HG03378 (cell line): ENCODE results near the gene ITSN2.
"Not testable (repeated sequence)": the region's sequence is repeated elsewhere in the genome, so short reads cannot be mapped to it uniquely, and the experiment has no call there.

Source experiments
- ATAC-seq: cut with Tn5 transposase; IDR thresholded peaks from one replicate; pipeline ENCODE4 v1.9.1; 2021; ENCODE audit warnings: mild to moderate bottlenecking, moderate library complexity; ENCODE audit not compliant: unreplicated experiment

The ITSN2 gene

DNA sequence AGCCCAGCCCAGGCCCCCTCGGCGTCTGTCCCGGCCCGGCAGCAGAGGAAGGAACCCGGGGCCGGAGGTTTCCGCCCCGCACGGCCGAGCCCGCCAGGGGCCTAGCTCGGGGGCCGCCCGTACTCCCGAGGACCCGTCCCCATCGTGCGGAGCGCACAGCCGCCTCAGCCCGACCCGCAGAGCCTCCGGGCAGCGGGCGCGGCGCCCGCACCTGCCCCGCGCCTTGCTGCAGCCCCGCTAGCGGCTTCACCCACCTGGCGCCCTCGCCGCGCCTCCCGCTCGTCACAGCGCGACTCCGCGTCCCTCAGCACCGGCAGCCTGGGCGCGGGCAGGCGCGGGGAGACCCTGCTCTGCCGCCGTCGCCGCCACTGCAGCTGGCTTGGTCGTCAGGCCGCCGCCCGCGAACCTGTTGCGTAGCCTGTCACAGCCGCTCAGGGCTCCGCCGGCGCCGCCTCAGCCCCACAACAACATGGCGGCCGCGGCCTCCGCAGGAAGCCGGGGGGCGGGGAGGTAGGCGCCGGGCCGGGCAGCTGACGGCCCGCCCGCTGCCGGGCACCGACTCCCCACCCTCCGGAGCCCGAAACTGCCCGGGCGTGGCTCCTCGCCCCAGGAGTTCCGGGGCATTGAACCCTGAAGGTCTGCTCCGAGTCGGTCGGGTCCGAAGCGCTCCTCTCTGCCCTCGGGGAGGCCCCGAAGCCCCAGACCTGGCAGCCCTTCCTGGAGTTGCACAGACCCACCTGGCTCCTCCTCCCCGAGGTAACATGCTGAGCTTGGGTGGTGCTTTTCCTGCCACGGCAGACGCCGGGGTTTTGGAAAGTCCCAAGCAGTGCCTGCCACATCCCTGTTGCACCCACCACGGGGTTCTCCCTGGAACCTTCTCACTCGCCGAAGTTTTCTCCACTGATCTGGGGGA is at the start of gene ITSN2:
ITSN2 (minus strand) TSS at position 487 of the 913 bp plus-strand sequence. CDS start 32,454 bp downstream, outside the sequence.
- peak; percentile 70 for ATAC-seq

DNA sequence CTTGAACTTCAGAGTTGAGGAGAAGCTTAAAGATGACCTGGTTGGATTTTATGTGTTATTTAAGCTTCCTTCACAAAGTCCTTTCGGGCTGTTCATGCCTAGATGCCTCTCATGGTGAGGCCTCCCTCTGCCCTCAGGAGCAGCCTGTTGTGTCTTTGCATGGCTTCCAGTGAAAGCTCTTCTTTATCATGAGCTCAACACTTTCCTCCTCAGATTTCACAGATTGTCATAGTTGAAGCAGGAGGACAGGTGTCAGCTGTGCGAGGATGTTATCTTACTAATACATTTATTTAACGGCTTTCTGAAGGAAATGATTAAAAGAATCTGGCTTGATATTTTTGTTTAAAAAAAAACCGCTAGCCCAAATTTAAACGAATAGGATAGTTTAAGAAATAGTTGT is 48.8 kb upstream of the ITSN2 start:
- ATAC-seq: no peak

DNA sequence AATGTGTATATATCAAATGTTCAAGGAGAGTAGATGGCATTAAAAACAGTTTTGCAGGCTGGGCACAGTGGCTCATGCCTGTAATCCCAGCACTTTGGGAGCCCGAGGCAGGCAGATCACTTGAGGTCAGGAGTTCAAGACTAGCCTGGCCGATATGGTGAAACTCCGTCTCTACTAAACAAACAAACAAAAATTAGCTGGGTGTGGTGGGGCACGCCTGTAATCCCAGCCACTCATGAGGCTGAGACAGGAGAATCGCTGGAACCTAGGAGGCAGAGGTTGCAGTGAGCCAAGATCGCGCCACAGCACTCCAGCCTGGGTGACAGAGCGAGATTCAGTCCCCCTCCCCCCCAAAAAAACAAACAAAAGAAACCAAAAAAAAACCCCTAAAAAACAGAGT is 48.4 kb upstream of the ITSN2 start:
- not testable (repeated sequence) for ATAC-seq

DNA sequence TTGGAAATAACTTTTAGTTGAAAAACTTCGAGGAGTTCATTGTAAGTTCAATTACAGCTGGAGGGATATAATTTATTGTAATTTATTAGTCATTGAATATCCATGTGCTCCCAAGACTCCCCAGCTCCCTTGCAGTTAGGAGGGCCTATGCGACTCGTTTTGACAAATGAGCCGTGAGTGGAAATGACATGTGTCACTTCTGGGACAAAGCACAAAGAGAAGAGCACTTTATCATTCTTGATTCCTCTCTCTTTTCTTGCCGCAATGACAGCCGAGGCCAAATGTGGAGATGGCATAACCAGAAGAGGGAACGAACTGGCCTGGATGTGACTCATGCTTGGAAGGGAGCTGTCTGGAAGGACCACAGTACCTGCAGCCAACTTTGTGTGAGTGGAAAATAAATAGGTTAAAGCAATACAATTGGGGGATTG is 44.2 kb upstream of the ITSN2 start:
- no peak for ATAC-seq

DNA sequence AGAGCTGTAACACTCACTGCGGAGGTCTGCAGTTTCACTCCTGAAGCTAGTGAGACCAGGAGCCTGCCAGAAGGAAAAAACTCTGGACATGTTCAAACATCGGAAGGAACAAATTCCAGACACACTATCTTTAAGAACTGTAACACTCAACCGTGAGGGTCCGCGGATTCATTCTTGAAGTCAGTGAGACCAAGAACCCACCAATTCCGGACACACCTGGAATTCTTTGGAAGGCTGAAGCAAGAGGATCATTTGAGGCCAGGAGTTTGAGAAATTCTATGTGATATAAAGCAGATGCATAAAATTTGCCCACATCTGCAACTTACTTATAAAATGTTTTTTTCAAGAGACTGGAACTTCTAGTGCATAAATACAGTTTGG is 43.5 kb upstream of the ITSN2 start:
- ATAC-seq: no peak

DNA sequence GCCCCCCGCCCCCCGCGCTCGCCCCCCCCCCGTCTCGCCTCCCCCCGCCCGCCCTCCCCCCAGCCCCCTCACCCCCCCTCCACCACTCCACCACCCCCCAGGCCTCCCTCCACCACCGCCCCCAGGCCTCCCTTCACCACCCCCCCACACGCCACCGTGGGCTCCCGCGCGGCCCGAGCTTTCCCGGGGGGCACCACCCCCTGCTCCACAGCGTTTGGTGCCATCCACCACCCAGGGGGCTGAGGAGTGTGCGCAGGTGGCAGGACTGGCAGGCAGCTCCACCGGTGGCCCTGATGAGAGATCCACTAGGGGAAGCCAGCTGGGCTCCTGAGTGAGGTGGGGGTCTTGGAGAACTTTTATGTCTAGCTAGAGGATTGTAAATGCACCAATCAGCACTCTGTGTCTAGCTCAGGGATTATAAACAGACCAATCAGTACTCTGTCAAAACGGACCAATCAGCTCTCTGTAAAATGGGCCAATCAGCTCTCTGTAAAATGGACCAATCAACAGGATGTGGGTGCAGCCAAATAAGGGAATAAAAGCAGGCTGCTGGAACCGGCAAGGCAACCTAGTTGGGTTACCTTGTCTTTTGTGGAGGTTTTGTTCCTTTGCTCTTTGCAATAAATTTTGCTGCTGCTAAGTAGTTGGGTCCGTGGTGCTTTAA is 43.0 kb upstream of the ITSN2 start:
- no peak for ATAC-seq

DNA sequence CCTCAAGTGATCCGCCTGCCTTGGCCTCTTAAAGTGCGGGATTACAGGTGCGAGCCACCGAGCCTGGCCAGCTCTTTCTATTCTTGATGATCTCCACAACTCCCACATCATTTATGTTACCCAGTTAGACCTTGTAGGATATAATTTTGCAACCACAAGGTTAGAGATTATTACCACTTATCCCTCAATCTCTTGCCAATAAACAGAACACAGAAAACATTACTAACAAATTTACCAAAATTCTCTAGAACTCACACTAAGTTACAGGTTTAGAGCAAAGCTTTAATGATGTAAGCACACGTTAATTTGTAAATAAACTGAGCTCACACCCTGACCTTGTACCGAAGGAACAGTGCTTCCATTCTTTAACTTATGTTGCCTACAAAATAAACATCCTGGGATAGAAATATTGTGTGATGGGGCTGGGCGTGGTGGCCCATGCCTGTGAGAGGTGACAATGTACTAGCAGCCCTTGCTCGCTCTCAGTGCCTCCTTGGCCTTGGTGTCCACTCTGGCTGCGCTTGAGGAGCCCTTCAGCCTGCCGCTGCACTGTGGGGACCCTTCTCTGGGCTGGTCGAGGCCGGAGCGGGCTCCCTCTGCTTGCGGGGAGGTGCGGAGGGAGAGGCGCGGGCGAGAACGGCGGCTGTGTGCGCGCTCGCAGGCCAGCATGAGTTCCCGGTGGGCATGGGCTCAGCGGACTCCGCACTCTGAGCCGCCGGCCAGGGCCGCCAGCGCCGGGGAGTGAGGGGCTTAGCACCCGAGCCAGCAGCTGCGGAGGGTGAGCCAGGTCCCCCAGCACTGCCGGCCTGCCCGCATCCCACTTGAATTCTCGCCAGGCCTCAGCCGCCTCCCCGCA is 42.1 kb upstream of the ITSN2 start:
- ATAC-seq: no peak

DNA sequence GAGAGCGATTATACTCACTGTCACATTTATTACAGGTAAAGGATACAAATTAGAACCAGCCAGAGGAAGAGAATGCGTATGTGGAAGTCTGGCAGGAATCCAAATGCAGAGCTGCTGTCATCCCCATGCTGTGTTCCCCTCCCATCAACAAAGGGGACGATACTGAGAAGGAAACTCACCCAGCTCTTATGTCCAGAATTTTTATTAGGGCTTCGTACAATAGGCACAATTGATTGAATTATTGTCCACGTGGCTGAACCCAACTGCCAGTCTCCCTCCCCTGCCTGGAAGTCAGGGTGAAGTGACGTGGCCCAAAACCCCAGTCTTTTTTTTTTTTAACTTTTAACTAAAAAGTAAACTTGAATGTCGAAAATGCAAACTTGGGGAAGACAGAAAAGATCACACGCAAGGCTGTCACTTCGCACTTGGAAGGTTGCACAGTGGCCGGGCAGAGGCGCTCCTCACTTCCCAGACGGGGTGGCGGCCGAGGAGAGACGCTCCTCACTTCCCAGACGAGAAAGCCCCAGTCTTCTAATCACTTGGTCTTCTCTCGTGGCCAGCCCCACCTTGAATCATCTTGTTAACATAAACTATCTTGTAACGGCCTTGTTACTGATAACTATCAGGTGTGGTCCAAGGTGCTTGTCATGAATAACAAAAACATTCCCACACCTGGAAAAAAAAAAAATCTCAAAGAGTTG is 40.0 kb upstream of the ITSN2 start:
- ATAC-seq: no peak

DNA sequence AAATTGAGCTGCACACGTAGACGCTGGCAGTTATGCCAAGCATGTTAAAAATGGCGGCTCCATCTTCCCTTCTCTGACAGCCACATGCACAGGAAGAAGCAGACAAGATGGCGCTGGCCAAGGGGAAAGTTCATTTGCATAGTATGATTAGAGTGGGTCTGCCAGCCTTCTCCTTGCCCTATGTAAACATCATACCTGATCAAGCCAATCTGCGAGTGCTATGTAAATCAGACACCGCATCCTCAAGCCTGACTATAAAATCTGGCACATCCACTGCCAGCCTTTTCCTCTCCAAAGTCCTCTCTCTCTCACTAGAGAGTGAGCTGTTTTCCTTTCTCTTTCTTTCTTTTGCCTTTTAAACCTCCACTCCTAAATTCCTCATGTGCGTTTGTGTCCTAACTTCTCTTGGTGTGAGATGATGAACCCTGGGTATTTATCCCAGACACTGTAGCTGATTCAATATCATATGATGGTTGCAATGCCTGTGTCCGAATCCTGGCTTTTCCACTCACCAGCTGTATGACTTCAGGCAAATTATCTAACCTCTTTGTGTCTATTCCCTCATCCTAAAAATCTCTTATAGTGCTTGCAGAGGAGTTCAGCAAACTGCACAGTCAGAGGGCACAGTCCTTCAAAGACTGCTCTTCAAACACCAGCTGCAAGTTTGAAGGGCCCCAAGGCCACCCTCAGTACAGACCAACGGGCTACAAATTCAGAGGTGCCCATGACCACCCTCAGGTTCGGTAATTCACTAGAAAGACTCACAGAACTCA is 39.3 kb upstream of the ITSN2 start:
- no peak for ATAC-seq

DNA sequence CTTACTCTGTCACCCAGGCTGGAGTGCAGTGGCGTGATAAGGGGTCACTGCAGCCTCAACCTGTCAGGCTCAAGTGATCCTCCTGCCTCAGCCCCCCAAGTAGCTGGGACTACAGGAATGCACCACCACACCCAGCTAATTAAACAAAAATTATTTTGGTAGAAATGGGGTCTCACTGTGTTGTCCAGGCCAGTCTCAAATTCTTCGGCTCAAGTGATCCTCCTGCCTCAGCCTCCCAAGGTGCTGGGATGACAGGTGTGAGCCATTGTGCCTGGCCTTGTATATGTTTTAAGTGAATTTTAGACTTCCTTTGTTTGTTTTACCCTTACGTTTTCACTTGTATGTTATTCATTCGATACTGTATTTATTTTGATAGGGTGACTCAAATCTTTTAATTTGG is 34.7 kb upstream of the ITSN2 start:
- ATAC-seq: no peak

DNA sequence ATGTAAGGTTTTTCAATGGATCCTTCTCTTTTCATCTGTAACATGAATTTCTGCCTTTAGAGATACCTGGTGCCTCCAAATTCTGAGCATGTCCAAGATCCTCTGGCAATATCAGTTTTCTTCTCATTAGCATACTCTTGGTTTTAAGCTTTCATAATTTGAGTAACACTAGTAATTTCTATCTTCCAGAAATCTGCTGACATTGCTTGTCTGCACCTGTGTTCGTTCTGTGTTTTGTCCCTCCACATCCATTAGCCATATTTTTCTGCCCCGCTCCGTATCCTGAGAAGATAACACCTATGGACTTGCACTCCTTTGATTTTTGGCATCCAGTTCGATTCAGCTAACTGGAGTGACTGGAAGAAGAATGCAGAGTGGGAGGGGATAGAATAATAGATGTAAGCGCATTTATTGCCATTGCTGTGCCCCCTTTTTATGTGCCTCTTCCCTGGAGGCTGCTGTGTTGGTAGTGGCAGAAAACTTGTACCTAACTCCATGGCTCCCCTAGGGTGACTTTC is 32.3 kb upstream of the ITSN2 start:
- no peak for ATAC-seq

DNA sequence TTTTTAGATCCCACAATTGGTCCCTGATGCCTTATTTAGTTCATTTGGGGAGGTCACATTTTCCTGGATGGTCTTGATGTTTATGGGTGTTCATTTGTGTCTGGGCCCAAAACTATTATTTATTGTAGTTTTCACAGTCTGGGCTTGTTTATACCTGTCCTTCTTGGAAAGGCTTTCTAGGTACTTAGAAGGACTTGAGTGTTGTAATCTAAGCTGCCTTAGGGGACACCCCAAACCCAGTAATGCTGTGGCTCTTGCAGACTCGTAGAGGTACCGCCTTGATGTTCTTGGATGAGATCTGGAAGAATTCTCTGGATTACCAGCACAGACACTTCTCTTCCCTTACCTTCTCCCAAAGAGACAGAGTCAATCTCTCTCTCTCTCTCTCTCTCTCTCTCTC is 25.0 kb upstream of the ITSN2 start:
- no peak for ATAC-seq

DNA sequence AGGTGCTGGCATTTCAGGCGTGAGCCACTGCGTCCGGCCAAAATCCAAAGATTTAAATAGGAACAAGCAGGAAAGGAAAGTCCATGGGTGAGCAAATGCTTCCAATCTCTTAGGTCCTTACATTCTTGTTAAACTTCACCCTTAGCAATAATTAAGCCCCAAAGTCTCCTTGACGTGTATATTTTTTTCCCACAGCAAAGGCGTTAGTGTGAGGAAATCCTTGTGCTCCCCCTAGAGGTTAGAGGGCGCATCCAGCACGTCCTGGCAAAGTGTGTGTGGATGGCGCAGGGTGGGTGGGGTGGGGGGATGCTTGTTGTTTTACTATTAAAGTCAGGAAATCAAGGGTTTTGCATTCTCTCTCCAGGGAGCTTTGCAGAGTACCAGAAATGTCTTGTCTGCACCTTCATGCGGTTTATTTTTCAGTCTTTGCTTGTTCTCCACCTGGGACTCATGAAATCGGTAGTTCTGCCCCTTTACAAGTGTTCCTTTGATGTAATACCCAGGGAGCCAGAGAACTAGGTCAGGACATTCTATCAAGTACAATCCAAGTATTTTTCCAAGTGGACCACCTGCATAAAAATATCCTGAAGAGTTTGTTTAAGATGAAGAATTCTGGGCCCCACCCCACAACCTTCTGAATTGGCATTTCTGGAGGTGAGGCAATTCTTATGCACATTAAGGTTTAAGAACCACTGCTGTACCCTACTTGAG is 22.2 kb upstream of the ITSN2 start:
- ATAC-seq: no peak

DNA sequence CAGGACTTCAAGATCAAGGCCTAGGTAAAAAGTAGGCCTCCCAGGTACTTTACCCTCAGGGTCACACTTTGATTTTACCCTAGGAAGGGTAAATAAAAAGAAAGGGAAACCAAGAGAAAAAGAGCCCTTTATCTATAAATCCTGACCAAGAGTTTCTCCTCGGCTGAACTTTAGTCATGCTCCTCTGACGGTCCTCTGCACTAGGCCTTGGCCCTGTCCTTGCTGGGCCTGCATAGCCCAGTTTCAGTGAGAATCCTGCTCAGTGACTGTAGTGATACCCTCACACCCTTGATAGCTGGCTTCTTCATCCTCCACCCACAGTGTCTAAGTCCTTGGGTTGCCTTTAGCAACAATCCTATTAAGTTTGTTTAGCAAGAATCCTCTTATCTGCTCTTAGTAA is 20.5 kb upstream of the ITSN2 start:
- ATAC-seq: no peak

DNA sequence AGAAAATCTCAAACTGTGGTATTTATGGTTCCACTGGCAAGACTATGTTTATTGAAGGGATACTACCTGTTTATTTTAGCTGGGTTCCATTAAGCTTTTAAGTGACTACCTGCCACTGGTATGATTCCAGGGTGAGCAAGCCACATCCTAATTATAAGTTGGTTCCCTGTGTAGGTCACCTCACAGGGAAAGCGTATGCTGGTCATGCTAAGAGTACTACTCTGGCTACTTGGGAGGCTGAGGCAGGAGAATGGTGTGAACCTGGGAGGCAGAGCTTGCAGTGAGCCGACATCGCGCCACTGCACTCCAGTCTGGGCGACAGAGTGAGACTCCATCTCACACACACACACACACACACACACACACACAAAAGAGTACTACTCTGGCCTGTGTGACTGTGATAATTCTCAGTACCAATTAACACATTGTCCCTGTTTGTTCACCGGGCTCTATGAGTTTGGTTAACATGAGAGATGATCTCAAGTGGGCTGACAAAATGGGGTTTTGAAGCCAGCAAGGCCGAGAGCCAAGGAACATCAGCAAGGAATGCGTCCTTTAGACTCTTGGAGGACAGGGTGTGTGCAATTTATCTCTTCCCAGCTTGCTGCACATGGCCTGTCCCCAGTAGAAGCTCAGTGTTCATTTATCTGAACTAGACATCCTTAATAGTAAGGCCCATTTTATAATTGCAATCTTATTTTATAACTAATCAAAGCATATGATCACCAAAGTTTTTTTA is 15.2 kb upstream of the ITSN2 start:
- ATAC-seq: no peak

DNA sequence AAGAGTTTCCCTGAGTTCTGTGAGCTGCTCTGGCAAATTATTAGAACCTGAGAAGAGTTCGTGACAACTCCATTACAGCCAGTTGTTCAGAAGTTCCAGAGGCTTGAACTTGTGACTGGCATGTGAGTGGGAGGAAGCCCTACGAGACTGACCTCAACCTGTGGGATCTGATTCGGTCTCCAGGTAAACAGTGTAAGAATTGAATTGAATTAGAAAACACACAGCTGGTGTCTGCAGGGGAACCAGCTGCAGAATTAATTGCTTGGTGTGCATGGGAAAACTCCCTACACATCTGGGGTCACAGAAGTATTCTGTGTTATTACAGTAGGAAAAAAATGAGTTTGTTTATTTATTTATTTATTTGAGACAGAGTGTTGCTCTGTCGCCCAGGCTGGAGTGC is 14.0 kb upstream of the ITSN2 start:
- ATAC-seq: no peak

DNA sequence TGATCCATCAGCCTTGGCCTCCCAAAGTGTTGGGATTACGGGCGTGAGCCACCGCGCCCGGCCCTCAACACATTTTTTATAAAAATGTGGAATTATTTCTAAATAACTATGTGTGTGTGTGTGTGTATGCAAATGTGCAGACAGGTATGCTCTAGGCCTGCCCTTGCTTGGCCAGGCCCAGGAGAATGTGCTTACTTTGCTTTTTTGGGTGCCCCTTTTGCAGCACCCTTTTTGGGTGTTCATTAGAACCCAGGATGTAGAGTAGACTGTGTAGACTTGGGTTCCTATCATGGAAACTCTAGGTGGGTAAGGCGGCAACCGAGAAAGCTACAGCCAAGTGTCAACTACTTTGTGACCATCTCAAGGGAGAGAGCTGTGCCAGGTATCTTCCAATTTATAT is 11.7 kb upstream of the ITSN2 start:
- ATAC-seq: no peak

DNA sequence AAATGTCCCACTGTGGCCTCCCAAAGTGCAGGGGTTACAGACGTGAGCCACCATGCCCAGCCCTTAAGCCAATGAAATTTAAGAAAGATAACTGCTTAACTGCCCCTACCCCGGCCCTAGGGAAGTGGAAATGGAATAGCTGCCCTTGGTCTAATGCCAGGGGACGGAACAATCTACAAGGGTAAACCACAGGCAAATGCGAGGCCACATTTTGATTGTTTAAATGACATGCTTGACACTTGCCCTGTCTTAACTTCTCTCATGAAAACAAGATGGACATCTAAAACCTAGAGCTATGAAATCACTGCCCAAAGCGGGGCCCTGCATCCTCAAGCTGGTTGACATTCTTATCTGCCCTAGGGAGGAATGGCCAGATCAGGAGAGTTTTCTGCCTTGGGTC is 5.5 kb upstream of the ITSN2 start:
- no peak for ATAC-seq
